ENCODE measurements around the gene NGB. TPM values are rescaled to one million over a fixed set of nuclear protein-coding genes. Genes with fewer than 3 reads are reported as not detected.

Gene NGB
- total RNA-seq, 1 donor from 2014 or later: not detected

DNA sequence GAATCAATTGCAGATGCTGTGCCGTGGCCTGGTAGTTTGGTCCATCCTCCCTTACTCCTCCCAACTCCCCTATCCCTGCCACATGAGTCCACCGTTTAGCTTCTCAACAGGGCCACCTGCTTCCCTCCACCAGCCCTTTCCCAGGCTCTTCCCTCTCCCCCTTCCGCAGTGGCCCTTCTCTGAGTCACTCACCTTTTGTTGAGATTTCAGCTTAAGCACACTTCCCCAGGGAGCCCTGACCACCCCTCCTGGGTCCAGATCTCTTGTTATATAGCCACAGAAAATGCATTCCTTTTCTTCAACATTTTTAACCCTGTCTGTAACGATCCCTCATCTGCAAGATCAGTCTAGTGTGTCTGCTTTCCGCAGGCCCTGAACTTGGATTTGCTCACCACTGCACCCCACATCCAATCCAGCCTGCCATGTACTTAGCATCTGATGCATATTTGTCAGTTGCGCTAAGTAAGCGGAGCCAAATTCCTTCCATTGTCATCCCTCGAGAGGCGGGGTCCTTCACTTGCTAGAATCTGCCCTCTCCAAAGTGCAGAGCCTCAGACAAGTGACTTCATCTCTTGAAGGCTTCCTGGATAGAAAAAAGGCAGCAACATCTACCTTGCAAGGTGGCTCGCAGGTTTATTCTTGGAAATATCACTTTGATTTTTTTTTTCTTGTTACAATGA, 48.3 kb downstream of the NGB start:
- TF ChIP-seq, protein P1, sequence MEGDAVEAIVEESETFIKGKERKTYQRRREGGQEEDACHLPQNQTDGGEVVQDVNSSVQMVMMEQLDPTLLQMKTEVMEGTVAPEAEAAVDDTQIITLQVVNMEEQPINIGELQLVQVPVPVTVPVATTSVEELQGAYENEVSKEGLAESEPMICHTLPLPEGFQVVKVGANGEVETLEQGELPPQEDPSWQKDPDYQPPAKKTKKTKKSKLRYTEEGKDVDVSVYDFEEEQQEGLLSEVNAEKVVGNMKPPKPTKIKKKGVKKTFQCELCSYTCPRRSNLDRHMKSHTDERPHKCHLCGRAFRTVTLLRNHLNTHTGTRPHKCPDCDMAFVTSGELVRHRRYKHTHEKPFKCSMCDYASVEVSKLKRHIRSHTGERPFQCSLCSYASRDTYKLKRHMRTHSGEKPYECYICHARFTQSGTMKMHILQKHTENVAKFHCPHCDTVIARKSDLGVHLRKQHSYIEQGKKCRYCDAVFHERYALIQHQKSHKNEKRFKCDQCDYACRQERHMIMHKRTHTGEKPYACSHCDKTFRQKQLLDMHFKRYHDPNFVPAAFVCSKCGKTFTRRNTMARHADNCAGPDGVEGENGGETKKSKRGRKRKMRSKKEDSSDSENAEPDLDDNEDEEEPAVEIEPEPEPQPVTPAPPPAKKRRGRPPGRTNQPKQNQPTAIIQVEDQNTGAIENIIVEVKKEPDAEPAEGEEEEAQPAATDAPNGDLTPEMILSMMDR (conservative IDR thresholded peaks at IDR 0.05): no peak
- H3K4me3 Mint-ChIP-seq: no peak overlapping the region
- peaks cover 36% of the 10 kb centered on the region for H3K27me3 Mint-ChIP-seq
- DNase-seq (ENCODE audit: extremely low spot score, unreplicated experiment): no peak
- no peaks in the 10 kb centered on the region for H3K36me3 Mint-ChIP-seq
- H3K9me3 Mint-ChIP-seq: no peaks in the 10 kb centered on the region
- peaks cover 4% of the 10 kb centered on the region for H3K4me1 Mint-ChIP-seq (ENCODE audit: unreplicated experiment)
- H3K27ac Mint-ChIP-seq: peak overlapping the region; percentile 29

DNA sequence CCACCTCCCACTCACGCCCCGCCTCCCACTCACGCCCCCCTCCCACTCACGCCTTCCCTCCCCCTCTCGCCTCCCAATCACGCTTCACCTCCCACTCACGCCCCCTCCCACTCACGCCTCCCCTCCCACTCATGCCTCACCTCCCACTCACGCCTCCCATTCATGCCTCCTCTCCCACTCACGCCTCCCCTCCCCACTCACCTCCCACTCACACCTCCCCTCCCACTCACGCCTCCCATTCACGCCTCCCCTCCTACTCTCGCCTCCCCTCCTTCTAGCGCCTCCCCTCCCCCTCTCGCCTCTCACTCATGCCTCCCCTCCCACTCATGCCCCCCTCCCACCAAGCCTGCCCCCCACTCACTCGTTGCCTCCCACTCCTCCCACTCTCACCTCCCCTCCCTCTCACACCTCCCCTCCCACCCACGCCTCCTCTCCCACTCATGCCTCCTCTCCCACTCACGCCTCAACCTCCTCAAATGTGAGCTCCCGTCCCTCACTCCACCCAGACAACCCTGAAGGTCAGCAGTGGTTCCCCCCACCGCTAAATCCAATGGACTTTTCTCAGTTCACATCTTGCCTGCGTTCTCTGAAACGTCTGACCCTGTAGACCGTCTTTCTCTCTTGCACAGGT, 49.6 kb downstream of the NGB start:
- Mint-ChIP-seq H3K27ac (no peak overlapping the region), H3K9me3 (no peaks in the 10 kb centered on the region), H3K4me3 (no peak overlapping the region)

DNA sequence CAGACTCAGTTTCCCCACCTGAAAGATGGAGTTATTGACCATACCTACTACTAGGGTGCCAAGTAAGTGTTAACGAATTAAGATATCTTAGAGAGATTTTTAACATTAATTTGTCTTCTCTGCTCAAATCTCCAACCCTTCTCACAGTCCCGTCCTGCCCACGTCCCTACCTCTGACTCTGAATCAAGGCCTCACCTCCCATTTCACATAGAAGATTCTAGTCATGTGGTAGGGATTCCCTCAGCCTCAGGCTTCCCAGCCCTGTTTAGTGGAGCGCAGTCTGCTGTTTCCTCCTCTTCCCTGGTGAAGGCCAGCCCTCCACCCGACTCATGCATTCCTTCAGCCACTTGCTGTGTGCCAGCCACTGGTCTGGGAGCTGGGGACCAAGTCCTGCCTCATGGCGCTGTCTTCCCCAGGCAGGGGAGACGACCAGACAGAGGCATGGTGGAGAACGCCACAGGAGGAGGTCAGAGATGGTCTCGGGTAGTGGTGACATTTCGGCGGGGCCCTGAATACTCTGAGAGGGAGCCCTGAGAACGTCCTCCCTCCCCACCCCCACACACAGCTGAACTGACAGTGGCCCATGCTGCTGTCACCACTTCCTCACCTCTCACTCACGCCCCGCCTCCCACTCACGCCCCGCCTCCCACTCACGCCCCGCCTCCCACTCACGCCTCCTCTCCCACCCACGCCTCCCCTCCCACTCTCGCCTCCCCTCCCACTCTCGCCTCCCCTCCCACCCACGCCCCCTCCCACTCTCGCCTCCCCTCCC, 50.6 kb downstream of the NGB start:
- Mint-ChIP-seq H3K27ac (no peak overlapping the region), H3K36me3 (no peaks in the 10 kb centered on the region), H3K4me1 (ENCODE audit: unreplicated experiment) (peaks cover 4% of the 10 kb centered on the region), H3K9me3 (no peaks in the 10 kb centered on the region), H3K27me3 (peaks cover 53% of the 10 kb centered on the region), H3K4me3 (no peak overlapping the region)
- DNase-seq (ENCODE audit: extremely low spot score, unreplicated experiment): no peak
- TF ChIP-seq, protein P1 (conservative IDR thresholded peaks at IDR 0.05): no peak

More for the DNA sequence above, 49.6 kb downstream of the NGB start:
- Mint-ChIP-seq H3K36me3 (no peaks in the 10 kb centered on the region), H3K4me1 (ENCODE audit: unreplicated experiment) (peaks cover 4% of the 10 kb centered on the region), H3K27me3 (peaks cover 49% of the 10 kb centered on the region)
- TF ChIP-seq, protein P1 (conservative IDR thresholded peaks at IDR 0.05): no peak
- DNase-seq (ENCODE audit: extremely low spot score, unreplicated experiment): no peak

DNA sequence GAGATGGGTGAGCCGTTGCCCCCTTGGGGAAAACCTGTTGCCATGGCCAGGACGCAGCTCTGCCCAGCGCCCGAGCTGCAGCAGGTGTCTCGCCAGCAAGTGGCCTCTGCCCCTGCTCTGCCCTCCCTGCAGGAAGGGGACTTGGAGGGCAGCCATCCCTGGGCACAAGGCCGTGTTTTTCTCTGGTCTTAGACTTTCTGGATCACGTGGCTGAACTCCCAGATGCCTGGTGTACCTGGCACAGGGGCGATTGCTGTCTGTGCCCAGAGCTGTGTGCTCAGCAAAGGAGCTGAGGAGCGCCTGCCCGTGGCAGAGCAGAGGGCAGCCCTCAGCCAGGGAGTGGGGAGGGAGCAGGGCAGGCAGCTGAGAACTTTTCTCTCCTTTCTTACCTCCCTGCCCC, 51.4 kb downstream of the NGB start:
- no peak overlapping the region for H3K27ac Mint-ChIP-seq
- H3K9me3 Mint-ChIP-seq: no peaks in the 10 kb centered on the region
- no peak overlapping the region for H3K4me3 Mint-ChIP-seq
- peaks cover 4% of the 10 kb centered on the region for H3K4me1 Mint-ChIP-seq (ENCODE audit: unreplicated experiment)
- no peaks in the 10 kb centered on the region for H3K36me3 Mint-ChIP-seq
- DNase-seq (ENCODE audit: extremely low spot score, unreplicated experiment): no peak
- TF ChIP-seq, protein P1 (conservative IDR thresholded peaks at IDR 0.05): no peak
- H3K27me3 Mint-ChIP-seq: peaks cover 59% of the 10 kb centered on the region

DNA sequence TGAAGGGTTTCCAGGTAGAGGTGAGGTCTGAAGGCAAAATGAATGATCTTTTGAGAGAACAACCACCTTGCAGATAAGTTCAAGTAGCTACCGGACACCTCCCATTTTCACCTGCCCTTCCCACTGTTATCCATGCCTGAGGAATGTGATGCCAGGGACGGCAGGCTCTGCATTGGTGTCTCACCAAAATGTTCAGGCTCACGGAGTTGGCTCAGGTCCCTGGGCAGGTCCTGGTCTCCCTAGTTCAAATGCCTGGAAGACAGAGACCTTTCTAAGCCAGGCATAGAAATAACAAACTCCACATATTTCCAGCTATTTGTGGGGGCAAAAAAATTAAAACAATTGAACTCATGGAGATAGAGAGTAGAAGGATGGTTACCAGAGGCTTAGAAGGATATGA, 53.5 kb downstream of the NGB start:
- Mint-ChIP-seq H3K9me3 (no peaks in the 10 kb centered on the region), H3K27ac (no peak overlapping the region), H3K27me3 (peaks cover 66% of the 10 kb centered on the region), H3K4me3 (no peak overlapping the region), H3K36me3 (no peaks in the 10 kb centered on the region), H3K4me1 (ENCODE audit: unreplicated experiment) (no peaks in the 10 kb centered on the region)
- TF ChIP-seq, protein P1 (conservative IDR thresholded peaks at IDR 0.05): no peak
- DNase-seq (ENCODE audit: extremely low spot score, unreplicated experiment): no peak

Small RNA genes within 50 kb of the gene (microRNA-seq; reads per million reads assigned to microRNA genes)
- not detected for gene MIR1260A

Other genes starting within 250 kb of the NGB start
- 59.7 and 116 TPM in 2 replicates for gene IRF2BPL, start 242.5 kb downstream of the NGB start, total RNA-seq (ENCODE audit: low replicate concordance)
- 27.2 and 34.0 TPM in 2 replicates for gene CIPC, start 172.9 kb downstream of the NGB start, total RNA-seq (ENCODE audit: low replicate concordance)
- 0.24 TPM in 1 of 2 replicates, not detected in the other for gene ZDHHC22, start 129.4 kb downstream of the NGB start, total RNA-seq (ENCODE audit: low replicate concordance)
- gene TMEM63C, start 89.4 kb downstream of the NGB start, total RNA-seq (ENCODE audit: low replicate concordance): 4.6 and 5.5 TPM in 2 replicates
- gene POMT2, start 49.7 kb upstream of the NGB start, total RNA-seq (ENCODE audit: low replicate concordance): 45.4 and 51.5 TPM in 2 replicates
- 16.0 and 18.9 TPM in 2 replicates for gene GSTZ1, start 49.8 kb upstream of the NGB start, total RNA-seq (ENCODE audit: low replicate concordance)
- gene TMED8, start 105.9 kb upstream of the NGB start, total RNA-seq (ENCODE audit: low replicate concordance): 17.4 and 17.5 TPM in 2 replicates
- 4.0 and 9.7 TPM in 2 replicates for gene SAMD15, start 106.2 kb upstream of the NGB start, total RNA-seq (ENCODE audit: low replicate concordance)
- 0.46 and 0.57 TPM in 2 replicates for gene NOXRED1, start 152.3 kb upstream of the NGB start, total RNA-seq (ENCODE audit: low replicate concordance)
- gene VIPAS39, start 186.4 kb upstream of the NGB start, total RNA-seq (ENCODE audit: low replicate concordance): 24.0 and 25.0 TPM in 2 replicates
- 202 and 204 TPM in 2 replicates for gene AHSA1, start 186.9 kb upstream of the NGB start, total RNA-seq (ENCODE audit: low replicate concordance)
- gene ISM2, start 227.6 kb upstream of the NGB start, total RNA-seq (ENCODE audit: low replicate concordance): 0.46 and 1.2 TPM in 2 replicates

Measured in type B pancreatic cell (in vitro differentiated cells).